Posterior vena cava (tissue), 2 donors: ENCODE measurements around the gene MPO. TPM values are rescaled to one million over a fixed set of nuclear protein-coding genes. Genes with fewer than 3 reads are reported as not detected.

Source experiments
- DNase-seq: peaks from one replicate; pipeline ENCODE4 v3.0.0-alpha.2; 2020; ENCODE audit warnings: low spot score
- intact Hi-C, 2 donors: fragments of 100-400 bp; cut with DNase I; formaldehyde crosslinking; loops; one replicate each; pipeline versions ENCODE4 v1.14.1 to v1.14.2; 2022 to 2023
- total RNA-seq, 2 donors: library from RNA; stranded (reverse); fragmentation: NEBNext Ultra II Directional; extraction: Animal tissue kit (Norgen Biotek cat#: 25700); gene quantifications; one replicate each; pipeline ENCODE4 v1.2.1, GENCODE V29; 2021
- donor health status: DM: yes; HTN: yes; CAD: no.
- donor health status: DM: yes; HTN: yes; CAD: no.

The MPO gene
- total RNA-seq, 2 donors from 2014 or later: 0.74 to 0.86 TPM

DNA sequence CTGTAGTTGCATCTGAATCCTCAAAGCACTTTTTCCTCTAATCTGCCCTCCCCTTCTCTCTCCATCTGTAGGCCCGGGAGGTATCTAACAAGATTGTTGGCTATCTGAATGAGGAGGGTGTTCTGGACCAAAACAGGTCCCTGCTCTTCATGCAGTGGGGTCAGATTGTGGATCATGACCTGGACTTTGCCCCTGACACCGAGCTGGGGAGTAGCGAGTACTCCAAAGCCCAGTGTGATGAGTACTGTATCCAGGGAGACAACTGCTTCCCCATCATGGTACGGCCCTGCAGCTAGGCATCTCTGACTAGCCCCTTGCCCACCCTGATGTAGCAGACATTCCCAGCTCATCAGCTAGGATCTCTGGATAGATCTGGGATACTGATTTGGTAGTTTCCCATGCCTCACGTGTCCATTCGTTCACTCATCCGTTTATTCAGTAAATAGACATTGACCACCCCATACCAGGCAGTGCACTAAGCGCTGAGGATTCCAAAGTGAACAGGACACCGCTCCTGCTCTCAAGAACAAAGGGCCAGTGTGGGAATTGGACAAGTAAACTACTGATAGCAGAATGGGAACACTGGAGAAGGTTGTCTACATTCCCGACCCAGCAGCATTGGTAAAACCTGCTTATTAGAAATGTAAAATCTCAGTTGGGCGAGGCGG lies 30.3 kb downstream of the MPO start:
- DNase-seq: no peak
- intact Hi-C loops: loop anchor here in 1 of 2 donors (10.0 kb wide), 1 partner anchor 164 kb away; the partner anchor contains the start of gene RNF43

GRCh38 chr17:58249270-58250133 lies 31.2 kb downstream of the MPO start:
- peak; percentile 92 for DNase-seq
- intact Hi-C loops: loop anchor here in 1 of 2 donors (10.0 kb wide), 1 partner anchor 165 kb away; the partner anchor contains the start of gene RNF43

- intact Hi-C loops: no loop called here
- no peak for DNase-seq
Observed at GRCh38 chr17:58248955-58249269, 31.8 kb downstream of the MPO start.

GRCh38 chr17:58247511-58248363 lies 33.0 kb downstream of the MPO start:
- intact Hi-C loops: no loop called here

DNA sequence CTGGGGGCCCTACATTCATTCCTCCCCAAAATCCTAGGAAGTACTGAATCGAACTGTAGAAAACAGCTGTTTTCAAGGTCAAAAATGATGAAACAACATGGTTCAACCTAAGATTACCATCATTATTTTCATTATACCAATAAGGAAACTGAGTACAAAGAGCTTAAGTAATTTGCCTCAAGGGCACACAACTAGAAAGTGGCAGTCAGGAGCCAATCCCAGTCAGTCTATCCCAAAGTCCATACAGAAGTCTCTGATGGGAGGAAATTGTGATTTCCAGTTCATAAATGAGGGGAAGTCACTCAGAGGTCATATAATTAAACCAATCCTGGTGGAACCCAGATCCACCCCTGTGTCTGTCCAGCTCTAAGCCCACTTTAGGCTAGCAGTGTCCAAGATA lies 34.0 kb downstream of the MPO start:
- intact Hi-C loops: no loop called here
- no peak for DNase-seq

More at GRCh38 chr17:58247511-58248363, 33.0 kb downstream of the MPO start:
- no peak for DNase-seq

- DNase-seq: peak; percentile 69
- intact Hi-C loops: no loop called here
Observed at GRCh38 chr17:58246104-58246740, 34.5 kb downstream of the MPO start.

- DNase-seq: no peak
- intact Hi-C loops: no loop called here
Observed at GRCh38 chr17:58245428-58246103, 35.2 kb downstream of the MPO start.

DNA sequence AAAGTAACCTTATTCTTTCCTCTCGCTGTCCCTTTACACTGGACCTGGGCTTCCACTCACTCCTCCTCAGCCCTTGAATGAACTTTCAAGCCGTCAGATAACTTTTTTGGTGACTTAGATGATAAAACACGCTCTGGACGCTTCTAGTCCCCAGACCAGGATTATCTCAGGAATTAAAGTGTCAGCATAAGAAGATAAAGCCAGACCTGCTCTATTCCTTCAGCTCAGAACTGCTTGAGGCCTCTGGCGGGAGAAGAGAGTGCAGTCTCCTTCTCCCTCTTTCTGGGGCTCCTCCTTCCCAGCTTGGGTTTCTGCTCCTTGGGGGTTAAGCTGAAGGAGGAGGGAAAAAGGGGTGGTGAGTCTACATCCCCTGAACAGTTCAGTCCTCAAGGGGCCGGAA lies 35.8 kb downstream of the MPO start:
- intact Hi-C loops: no loop called here
- DNase-seq: no peak

DNA sequence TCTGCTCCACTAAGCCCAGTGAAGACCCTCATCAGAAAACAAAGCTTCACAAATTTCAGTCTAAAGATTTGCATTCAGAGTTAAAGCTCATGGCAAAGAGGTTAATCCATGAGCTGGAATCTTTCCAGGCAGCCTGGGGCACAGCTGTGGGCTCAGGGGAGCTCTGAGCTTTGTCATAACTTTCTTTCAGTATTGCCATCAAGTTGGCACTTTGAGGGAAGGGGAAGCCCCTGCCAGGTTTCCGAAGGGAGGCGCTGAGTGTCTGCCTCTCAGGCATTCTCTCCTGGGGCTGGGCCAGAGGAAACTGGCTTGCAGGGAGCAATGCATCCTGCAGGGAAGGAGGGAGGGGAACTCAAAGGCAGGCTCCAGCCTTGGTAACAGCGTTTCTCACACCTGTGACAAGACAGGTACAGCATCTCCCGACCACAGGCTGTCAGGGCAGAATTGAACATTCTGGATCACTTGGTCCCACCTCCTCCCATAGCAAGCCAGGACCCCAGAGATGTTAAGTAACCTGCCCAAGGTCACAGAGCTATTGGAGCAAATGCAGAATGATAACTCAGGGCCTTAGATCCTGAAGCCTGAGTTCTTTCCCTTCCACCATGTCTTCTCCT lies 38.5 kb downstream of the MPO start:
- intact Hi-C loops: no loop called here
- no peak for DNase-seq

DNA sequence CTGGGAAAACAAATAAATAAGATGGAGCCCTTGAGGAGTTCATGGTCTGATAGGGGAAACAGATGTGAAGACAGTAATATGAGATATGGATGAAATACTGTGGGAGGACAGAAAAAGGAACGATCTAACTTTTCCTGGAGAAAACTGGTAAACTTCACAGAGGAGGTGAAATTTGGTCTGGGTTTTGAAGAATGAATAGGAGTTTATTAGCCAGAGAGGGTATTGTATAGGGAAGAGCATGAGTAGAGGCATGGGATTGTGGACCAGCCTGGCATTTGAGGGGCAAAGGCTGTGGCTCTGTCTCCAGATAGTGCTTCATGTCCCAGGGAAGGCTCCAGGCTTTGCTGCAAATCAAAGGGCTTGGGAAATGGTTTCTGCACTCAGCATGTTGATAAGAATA lies 40.7 kb downstream of the MPO start:
- intact Hi-C loops: no loop called here
- DNase-seq: no peak

- intact Hi-C loops: no loop called here
Observed at GRCh38 chr17:58238147-58238634, 42.5 kb downstream of the MPO start, which contains the start of gene LPO. Gene LPO, plus strand, starts transcription at chr17:58238584. Its CDS starts 4,396 bp downstream, at chr17:58242980.

DNA sequence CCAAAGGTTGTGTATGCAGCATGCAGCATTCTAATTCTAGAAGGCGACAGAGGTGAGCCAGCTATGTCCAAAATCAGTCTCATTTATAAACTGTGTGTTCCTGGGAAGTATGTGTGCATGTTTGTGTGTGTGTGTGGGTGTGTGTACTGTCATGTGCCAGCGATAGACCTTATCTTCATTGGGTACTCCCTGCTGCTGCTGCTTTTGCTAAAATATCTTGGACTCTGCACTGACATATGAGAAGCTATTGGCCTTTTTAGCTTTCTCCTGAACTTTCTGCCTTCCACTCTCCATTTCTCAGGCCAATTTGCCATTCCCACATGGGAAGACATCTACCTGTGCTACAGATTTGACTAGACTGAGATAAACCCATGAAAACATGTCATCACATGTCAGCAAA lies 44.3 kb downstream of the MPO start:
- no peak for DNase-seq
- intact Hi-C loops: no loop called here

More at GRCh38 chr17:58238147-58238634, 42.5 kb downstream of the MPO start, which contains the start of gene LPO:
- no peak for DNase-seq

GRCh38 chr17:58235821-58236220 lies 44.9 kb downstream of the MPO start:
- no peak for DNase-seq
- intact Hi-C loops: no loop called here

DNA sequence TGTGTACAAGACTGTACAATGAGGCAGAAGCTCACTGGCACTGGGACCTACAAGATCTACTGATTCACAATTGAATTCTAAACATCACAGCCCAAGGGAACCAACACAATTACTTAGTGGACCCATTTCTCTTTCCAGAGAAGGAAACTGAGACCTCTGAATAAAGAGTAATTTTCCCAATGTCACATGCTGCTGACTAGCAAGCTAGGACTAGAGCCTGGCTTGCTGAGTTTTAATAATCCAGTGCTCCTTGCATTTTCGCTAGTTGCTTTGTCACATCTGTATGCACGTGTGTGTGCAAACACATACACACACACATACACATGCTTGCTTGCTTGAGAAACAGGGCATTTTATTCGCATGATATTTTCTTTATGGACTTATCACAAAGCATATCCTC lies 46.2 kb downstream of the MPO start:
- DNase-seq: no peak
- intact Hi-C loops: no loop called here

DNA sequence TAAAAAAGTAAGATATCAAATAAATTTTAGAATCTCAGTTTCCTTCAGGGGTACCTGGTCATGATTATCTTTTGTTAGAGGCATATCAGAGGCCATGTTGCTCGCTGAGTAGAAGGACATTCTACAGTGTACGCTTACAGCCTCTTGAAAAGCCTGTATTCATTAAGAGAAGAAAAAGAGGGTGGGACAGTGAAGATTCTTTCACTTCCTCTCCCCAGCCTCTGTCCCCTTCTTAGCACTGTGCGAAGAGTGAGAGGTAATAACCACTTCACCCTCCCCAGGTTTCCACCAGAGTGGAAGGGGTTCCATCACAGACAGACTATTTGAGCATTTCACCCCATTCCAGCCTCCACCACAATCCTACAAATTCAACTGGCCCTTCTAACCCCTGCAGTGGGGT lies 47.2 kb downstream of the MPO start:
- intact Hi-C loops: no loop called here
- DNase-seq: no peak

DNA sequence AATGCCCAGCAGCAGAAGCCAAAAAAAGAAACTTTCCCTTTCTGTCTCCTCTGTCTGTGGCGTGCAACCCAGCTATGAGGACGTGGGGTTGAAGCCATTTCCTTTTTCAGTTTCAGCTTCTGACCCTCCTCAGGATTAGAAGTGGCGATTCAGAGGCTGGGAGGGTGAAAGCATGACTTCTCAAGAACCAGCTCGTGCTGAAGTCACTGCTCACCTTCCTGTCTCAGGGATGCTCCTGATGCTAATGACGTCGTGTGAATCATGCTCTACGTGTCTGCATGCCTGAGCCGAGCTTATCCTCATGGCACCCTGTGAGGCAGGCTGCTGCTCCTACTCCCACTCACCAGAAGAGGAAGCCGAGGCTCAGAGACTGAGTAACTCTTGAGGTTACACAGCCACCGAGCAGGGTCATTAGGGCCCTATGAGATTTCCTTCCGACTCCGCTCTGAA lies 48.0 kb downstream of the MPO start:
- intact Hi-C loops: no loop called here
- DNase-seq: no peak

GRCh38 chr17:58231641-58232040 lies 49.1 kb downstream of the MPO start:
- DNase-seq: no peak
- intact Hi-C loops: no loop called here

DNA sequence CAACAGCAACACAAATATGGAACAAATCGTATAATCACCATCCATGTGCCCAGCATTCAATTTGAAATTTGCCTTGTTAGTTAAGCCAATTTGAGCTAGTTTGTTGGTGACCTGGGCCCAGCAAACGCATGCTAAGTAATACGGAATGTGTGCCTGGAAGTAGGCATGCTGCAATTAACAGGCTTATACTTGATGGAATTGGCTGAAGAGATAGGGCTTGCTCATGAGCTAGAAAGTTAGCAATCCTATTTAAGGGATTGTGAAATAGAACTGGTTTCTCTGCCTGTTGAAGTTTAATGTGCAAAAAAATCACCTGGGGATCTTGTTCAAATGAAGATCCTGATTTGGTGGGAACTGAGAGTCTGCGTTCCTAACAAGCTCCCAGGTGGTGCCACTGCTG lies 50.9 kb downstream of the MPO start:
- intact Hi-C loops: no loop called here
- no peak for DNase-seq
